Central memory CD8-positive, alpha-beta T cell (primary cell): ENCODE measurements around the gene PRKACA.
"Not testable (repeated sequence)": the region's sequence is repeated elsewhere in the genome, so short reads cannot be mapped to it uniquely, and the experiment has no call there.

Experiments
- ATAC-seq: fragments of 150-1000 bp; cut with Tn5 transposase; replicated peaks from 2 replicates; pipeline ENCODE4 v1.10.0; 2022; ENCODE audit warnings: mild to moderate bottlenecking, moderate FRiP score, moderate number of reproducible peaks; ENCODE audit not compliant: poor library complexity, severe bottlenecking; ENCODE audit errors: extremely low read depth
- DNase-seq, 2 donors: peaks; one replicate each; pipeline ENCODE4 v3.0.0; 2021; ENCODE audit warnings: low spot score in 2 of 2
- H3K27ac Mint-ChIP-seq: one replicate; pipeline ENCODE4 v1.8.0; 2022; ENCODE audit warnings: low read depth, mild to moderate bottlenecking, moderate library complexity, mixed read lengths
- H3K27me3 Mint-ChIP-seq: one replicate; pipeline ENCODE4 v1.8.0; 2022; ENCODE audit warnings: mixed read lengths
- H3K36me3 Mint-ChIP-seq: one replicate; pipeline ENCODE4 v1.8.0; 2022; ENCODE audit warnings: mild to moderate bottlenecking, moderate library complexity, mixed read lengths; ENCODE audit not compliant: insufficient read depth
- H3K4me1 Mint-ChIP-seq: one replicate; pipeline ENCODE4 v1.8.0; 2022; ENCODE audit warnings: mixed read lengths
- H3K4me3 Mint-ChIP-seq: one replicate; pipeline ENCODE4 v1.8.0; 2022; ENCODE audit warnings: mild to moderate bottlenecking, moderate library complexity, mixed read lengths
- H3K9me3 Mint-ChIP-seq: one replicate; pipeline ENCODE4 v1.8.0; 2022; ENCODE audit warnings: mixed read lengths

Gene PRKACA

DNA sequence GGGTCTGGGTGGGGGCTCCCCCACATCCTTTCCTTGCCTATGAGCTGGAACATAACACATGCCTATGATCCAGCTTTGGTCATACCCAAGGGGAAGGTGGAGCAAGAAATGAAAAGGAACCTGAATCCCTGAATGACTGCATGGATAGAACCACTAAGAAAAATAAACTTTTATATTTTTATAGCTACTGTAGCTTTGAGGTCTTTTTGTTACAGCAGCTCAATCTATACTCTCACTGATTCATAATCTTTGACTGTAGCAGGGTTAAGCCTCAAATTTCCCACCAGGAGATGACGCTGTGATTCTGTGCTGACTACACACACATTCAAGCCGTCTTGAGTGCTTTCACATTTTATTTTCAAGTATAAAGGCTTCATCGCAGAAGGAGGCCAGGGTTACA lies 64.5 kb downstream of the PRKACA start:
- no peak overlapping the region for H3K4me3 Mint-ChIP-seq
- peaks cover 21% of the 10 kb centered on the region for H3K4me1 Mint-ChIP-seq
- no peak for ATAC-seq

GRCh38 chr19:14052470-14052869 lies 65.1 kb downstream of the PRKACA start:
- DNase-seq, result no peak
- Mint-ChIP-seq H3K4me3 (no peak overlapping the region), H3K27me3 (no peaks in the 10 kb centered on the region), H3K36me3 (peaks cover 48% of the 10 kb centered on the region), H3K9me3 (no peaks in the 10 kb centered on the region), H3K4me1 (peaks cover 17% of the 10 kb centered on the region), H3K27ac (peak overlapping the region; percentile 44)
- no peak for ATAC-seq

More for the DNA sequence above, 64.5 kb downstream of the PRKACA start:
- H3K9me3 Mint-ChIP-seq, result no peaks in the 10 kb centered on the region
- peaks cover 5% of the 10 kb centered on the region for H3K27me3 Mint-ChIP-seq
- H3K36me3 Mint-ChIP-seq, result peaks cover 43% of the 10 kb centered on the region
- DNase-seq, result no peak
- peak overlapping the region; percentile 44 for H3K27ac Mint-ChIP-seq

DNA sequence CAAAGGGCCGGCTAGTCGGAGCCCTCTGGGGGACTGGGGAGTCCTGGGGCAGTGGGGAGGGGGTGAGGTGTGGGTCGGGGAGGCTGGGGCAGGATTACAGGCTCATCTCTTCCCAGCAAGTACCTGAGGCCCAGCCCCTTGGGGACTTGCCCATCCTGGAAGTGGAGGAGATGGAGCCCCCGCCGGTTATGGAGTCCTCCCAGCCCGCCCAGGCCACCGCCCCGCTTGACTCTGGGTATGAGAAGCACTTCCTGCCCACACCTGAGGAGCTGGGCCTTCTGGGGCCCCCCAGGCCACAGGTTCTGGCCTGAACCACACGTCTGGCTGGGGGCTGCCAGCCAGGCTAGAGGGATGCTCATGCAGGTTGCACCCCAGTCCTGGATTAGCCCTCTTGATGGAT lies 65.6 kb downstream of the PRKACA start:
- peak overlapping the region; percentile 44 for H3K27ac Mint-ChIP-seq
- H3K36me3 Mint-ChIP-seq, result peaks cover 53% of the 10 kb centered on the region
- no peak overlapping the region for H3K4me3 Mint-ChIP-seq
- peaks cover 17% of the 10 kb centered on the region for H3K4me1 Mint-ChIP-seq
- H3K9me3 Mint-ChIP-seq, result no peaks in the 10 kb centered on the region
- ATAC-seq (no peak), DNase-seq (no peak)
- no peaks in the 10 kb centered on the region for H3K27me3 Mint-ChIP-seq

GRCh38 chr19:14050961-14051360 lies 66.6 kb downstream of the PRKACA start:
- not testable (repeated sequence) for H3K4me3 Mint-ChIP-seq, ATAC-seq, DNase-seq, H3K9me3 Mint-ChIP-seq, H3K27ac Mint-ChIP-seq, H3K27me3 Mint-ChIP-seq
- peaks cover 17% of the 10 kb centered on the region for H3K4me1 Mint-ChIP-seq
- H3K36me3 Mint-ChIP-seq, result peaks cover 60% of the 10 kb centered on the region

- no peak for DNase-seq
- H3K9me3 Mint-ChIP-seq, result no peaks in the 10 kb centered on the region
- no peaks in the 10 kb centered on the region for H3K27me3 Mint-ChIP-seq
- peaks cover 65% of the 10 kb centered on the region for H3K36me3 Mint-ChIP-seq
- H3K4me1 Mint-ChIP-seq, result peaks cover 16% of the 10 kb centered on the region
- H3K4me3 Mint-ChIP-seq, result no peak overlapping the region
- ATAC-seq, result no peak
- no peak overlapping the region for H3K27ac Mint-ChIP-seq
These were observed 67.0 kb downstream of the PRKACA start for GRCh38 chr19:14050512-14050911.

- DNase-seq (peak; percentile 65 to 75), ATAC-seq (peak; percentile 78)
- Mint-ChIP-seq H3K4me3 (no peak overlapping the region), H3K9me3 (no peaks in the 10 kb centered on the region), H3K27ac (no peak overlapping the region), H3K4me1 (peaks cover 7% of the 10 kb centered on the region), H3K36me3 (peaks cover 78% of the 10 kb centered on the region), H3K27me3 (no peaks in the 10 kb centered on the region)
These were observed 69.0 kb downstream of the PRKACA start for GRCh38 chr19:14048443-14049153.

DNA sequence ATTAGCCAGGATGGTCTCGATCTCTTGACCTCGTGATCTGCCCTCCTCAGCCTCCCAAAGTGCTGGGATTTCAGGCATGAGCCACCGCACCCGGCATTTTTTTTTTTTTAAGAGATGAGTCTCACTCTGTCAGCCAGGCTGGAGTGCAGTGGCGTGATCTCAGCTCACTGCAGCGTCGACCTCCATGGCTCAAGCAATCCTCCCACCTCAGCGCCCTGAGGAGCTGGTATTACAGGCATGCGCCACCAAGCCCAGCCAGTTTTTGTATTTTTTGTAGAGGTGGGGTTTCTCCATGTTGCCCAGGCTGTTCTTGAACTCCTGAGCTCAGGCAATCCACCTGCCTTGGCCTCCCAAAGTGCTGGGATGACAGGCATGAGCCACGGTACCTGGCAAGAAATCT lies 69.7 kb downstream of the PRKACA start:
- H3K9me3 Mint-ChIP-seq, DNase-seq, H3K4me3 Mint-ChIP-seq, H3K27me3 Mint-ChIP-seq, H3K27ac Mint-ChIP-seq, ATAC-seq: not testable (repeated sequence)
- H3K36me3 Mint-ChIP-seq, result peaks cover 83% of the 10 kb centered on the region
- peaks cover 10% of the 10 kb centered on the region for H3K4me1 Mint-ChIP-seq

DNA sequence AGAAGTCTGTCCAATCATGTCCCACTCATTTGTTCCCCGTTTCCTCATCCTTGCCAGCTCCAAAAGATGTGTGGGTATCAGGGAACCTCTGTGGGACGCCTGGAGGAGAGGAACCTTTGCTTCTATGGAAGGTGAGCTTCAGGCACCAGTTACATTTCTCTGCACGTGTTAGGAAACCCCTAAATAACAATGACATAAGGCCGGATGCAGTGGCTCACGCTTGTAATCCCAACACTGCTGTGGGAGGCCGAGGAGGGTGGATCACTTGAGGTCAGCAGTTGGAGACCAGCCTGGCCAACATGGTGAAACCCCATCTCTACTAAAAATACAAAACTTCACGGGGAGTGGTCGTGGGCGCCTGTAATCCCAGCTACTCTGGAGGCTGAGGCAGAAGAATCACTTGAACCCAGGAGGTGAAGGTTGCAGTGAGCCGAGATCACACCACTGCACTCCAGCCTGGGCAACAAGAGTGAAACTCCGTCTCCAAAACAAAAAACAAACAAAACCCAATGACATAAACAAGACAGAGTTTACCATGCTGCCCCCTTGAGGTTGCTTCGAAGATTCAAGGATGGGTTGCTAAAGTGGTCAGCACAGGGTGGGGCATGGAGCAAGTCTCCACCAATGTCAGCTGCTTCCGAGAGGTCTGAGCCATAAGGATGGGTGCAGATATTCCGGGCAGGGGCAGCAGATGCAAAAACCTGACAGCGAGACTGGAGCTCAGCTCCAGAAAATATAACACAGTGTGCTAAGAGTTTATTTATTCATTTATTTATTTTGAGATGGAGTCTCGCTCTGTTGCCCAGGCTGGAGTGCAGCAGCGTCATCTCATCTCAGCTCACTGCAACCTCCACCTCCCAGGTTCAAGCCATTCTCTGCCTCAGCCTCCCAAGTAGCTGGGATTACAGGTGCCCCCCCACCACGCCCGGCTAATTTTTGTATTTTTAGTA lies 74.6 kb downstream of the PRKACA start:
- H3K27ac Mint-ChIP-seq, result peak overlapping the region; percentile 94
- peak; percentile 80 for ATAC-seq
- H3K36me3 Mint-ChIP-seq, result peaks cover 90% of the 10 kb centered on the region
- peak overlapping the region; percentile 13 for H3K4me3 Mint-ChIP-seq
- H3K9me3 Mint-ChIP-seq, H3K27me3 Mint-ChIP-seq: not testable (repeated sequence)
- peaks cover 15% of the 10 kb centered on the region for H3K4me1 Mint-ChIP-seq
- DNase-seq, result peak; percentile 32 to 61
